NT2/D1 (cell line): ENCODE measurements around the gene MPHOSPH10.
A peak's percentile ranks its signal among the peaks of the same experiment; 100 is the strongest.
"Not testable (repeated sequence)": the region's sequence is repeated elsewhere in the genome, so short reads cannot be mapped to it uniquely, and the experiment has no call there.

Experiments
- DNase-seq: peaks from one replicate; pipeline ENCODE4 v3.0.0-alpha.2; 2011; ENCODE audit warnings: low read depth, low spot score
- H3K27me3 ChIP-seq: 2 replicates; pipeline ENCODE4 v1.6.0; 2011; ENCODE audit warnings: mild to moderate bottlenecking; ENCODE audit not compliant: insufficient read length, insufficient read depth
- H3K36me3 ChIP-seq: 2 replicates; pipeline ENCODE4 v1.6.1; 2011; ENCODE audit warnings: mild to moderate bottlenecking, low read length, mixed read lengths; ENCODE audit not compliant: insufficient read depth, insufficient read length
- H3K4me1 ChIP-seq: 2 replicates; pipeline ENCODE4 v1.5.1; 2011; ENCODE audit not compliant: insufficient read depth, insufficient read length
- H3K4me3 ChIP-seq: 2 replicates; pipeline ENCODE4 v1.5.1; 2011; ENCODE audit warnings: low read depth; ENCODE audit not compliant: insufficient read length
- H3K9ac ChIP-seq: 2 replicates; pipeline ENCODE4 v1.6.0; 2011; ENCODE audit warnings: low read depth; ENCODE audit not compliant: insufficient read length
- H3K9me3 ChIP-seq: 2 replicates; pipeline ENCODE4 v1.5.1; 2011; ENCODE audit warnings: mild to moderate bottlenecking, low read length; ENCODE audit not compliant: insufficient read depth
- SUZ12 ChIP-seq: IDR thresholded peaks from 2 replicates; pipeline ENCODE4 v1.6.1; 2011; ENCODE audit not compliant: insufficient read length, insufficient read depth; ENCODE audit errors: extremely low read depth
- YY1 ChIP-seq: IDR thresholded peaks from 2 replicates; pipeline ENCODE4 v1.6.1; 2011; ENCODE audit not compliant: insufficient read length, insufficient read depth
- ZNF274 ChIP-seq: IDR thresholded peaks from 2 replicates; pipeline ENCODE4 v1.6.1; 2011; ENCODE audit warnings: mild to moderate bottlenecking, low read depth, low read length

MPHOSPH10 gene

DNA sequence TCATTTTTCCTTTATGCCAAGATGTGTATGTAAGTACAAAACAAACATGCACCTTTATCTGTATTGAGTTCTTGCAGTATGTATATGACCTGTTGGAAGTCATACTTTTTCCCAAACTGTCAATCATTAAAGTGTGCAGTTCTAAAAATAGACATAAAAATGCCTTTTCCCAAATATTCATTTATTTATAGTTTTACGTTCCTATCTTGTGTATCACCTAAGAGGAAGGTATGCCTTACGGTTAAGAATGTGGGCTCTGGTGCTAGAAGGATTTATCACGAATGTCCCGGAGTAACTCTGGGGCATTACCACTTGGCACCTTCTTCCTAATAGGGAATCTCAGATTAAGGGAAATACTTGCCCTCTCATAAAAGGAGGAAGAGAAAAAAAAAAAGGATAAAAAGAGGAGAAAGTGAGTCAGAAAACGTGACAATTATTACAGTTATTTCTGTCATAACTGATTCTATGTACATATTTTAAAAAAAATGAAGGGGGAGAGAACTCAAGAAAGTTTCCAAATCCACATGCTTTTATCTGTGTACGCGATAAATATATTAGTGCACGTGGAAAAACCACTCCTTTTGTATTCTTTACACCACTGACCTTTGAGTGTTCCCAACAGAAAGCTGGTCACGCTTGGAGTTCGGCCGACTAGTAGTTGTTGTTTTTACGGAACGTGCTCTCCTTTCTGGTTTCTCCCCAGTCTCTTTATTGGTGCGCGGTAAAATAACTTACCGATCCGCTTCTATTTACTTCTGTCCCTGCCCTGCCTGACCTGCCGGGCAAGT, 1.1 kb upstream of the MPHOSPH10 start:
- Histone ChIP-seq H3K4me3 (peak overlapping the region; percentile 94), H3K9me3 (no peaks in the 10 kb centered on the region), H3K4me1 (no peaks in the 10 kb centered on the region), H3K36me3 (peaks cover 28% of the 10 kb centered on the region), H3K27me3 (no peaks in the 10 kb centered on the region), H3K9ac (peak overlapping the region; percentile 98)
- TF ChIP-seq SUZ12: no peak
- TF ChIP-seq ZNF274: no peak
- no peak for TF ChIP-seq YY1
- DNase-seq: no peak

DNA sequence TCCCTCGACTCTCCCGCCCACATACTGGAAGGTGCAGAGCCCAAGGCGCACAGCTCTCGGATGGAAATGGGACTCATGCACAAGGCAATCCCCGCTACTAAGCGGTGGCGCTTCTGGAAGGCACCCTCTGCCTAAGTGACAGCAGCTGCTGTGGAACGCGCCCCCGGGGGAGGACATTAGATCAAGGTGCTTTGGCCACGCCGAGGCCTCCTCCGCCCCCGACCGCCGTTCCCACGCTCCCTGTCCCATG, 607 bp upstream of the MPHOSPH10 start:
- Histone ChIP-seq H3K9me3 (no peaks in the 10 kb centered on the region), H3K4me1 (no peaks in the 10 kb centered on the region), H3K36me3 (peaks cover 30% of the 10 kb centered on the region), H3K9ac (peak overlapping the region; percentile 98), H3K4me3 (peak overlapping the region; percentile 94), H3K27me3 (no peaks in the 10 kb centered on the region)
- TF ChIP-seq SUZ12 (no peak), YY1 (no peak), ZNF274 (no peak)
- DNase-seq: peak; percentile 16

- DNase-seq: no peak
- Histone ChIP-seq H3K9me3 (no peaks in the 10 kb centered on the region), H3K9ac (peak overlapping the region; percentile 98), H3K36me3 (peaks cover 35% of the 10 kb centered on the region), H3K4me1 (no peaks in the 10 kb centered on the region), H3K27me3 (no peaks in the 10 kb centered on the region), H3K4me3 (peak overlapping the region; percentile 94)
- no peak for TF ChIP-seq SUZ12
- TF ChIP-seq ZNF274: no peak
- no peak for TF ChIP-seq YY1
These were observed 441 bp downstream of the MPHOSPH10 start for GRCh38 chr2:71130905-71131244.

DNA sequence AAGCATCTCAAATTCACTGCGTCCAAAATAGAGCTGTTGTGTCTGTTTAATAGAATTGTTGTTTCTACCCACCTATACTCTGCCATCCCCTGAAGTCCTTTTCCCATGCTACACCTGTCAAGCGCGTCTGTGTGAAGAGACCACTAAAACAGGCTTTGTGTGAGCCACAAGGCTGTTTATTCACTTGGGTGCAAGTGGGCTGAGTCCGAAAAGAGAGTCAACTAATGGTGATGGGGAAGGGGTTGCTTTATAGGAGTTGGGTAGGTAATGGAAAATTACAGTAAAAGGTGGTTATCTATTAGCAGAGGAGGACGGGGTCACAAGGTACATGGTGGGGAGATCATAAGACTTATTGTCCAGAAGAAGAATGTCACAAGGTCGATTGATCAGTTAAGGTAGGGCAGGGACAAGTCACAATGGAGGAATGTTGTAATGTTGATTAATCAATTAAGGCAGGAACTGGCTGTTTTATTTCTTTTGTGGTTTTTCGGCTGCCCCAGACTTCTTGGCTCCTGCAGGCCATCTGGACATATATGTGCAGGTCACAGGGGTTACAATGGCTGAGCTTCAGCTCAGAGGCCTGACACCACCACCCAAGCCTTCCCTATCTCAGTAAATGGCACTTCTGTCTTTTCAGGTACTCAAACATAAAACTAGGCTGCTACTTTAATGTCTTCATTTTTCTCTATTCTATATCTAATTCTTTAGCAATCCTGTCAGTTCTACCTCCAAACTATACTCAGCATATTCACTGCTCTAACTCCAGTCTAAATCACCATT, 1.1 kb downstream of the MPHOSPH10 start:
- DNase-seq, H3K4me1 ChIP-seq, H3K27me3 ChIP-seq, H3K9me3 ChIP-seq: not testable (repeated sequence)
- Histone ChIP-seq H3K4me3 (peak overlapping the region; percentile 94), H3K9ac (peak overlapping the region; percentile 98), H3K36me3 (peaks cover 41% of the 10 kb centered on the region)

GRCh38 chr2:71133603-71134002, 3.2 kb downstream of the MPHOSPH10 start:
- TF ChIP-seq ZNF274: no peak
- TF ChIP-seq YY1: no peak
- no peak for TF ChIP-seq SUZ12

DNA sequence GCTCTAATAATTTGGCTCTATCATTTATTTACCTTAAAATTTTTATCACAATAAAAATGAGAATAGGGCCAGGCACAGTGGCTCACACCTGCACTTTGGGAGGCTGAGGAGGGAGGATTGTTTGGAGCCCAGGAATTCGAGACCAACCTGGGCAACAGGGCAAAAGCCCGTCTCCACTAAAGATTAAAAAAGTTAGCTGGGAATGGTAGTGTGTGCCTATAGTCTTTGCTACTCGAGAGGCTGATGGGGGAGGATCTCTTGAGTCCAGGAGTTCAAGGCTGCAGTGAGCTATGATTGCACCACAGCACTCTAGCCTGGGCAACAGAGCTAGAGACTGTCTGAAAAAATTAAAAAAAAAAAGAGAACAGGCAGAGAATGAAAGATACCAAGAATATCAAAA, 5.7 kb downstream of the MPHOSPH10 start:
- TF ChIP-seq ZNF274: no peak
- TF ChIP-seq SUZ12: no peak
- no peak for TF ChIP-seq YY1
- Histone ChIP-seq H3K9me3 (no peaks in the 10 kb centered on the region), H3K36me3 (peaks cover 82% of the 10 kb centered on the region), H3K27me3 (no peaks in the 10 kb centered on the region), H3K4me3 (no peak overlapping the region), H3K9ac (no peak overlapping the region), H3K4me1 (no peaks in the 10 kb centered on the region)
- DNase-seq: no peak

More at GRCh38 chr2:71133603-71134002, 3.2 kb downstream of the MPHOSPH10 start:
- Histone ChIP-seq H3K4me3 (no peak overlapping the region), H3K9ac (no peak overlapping the region), H3K27me3 (no peaks in the 10 kb centered on the region), H3K4me1 (no peaks in the 10 kb centered on the region), H3K9me3 (no peaks in the 10 kb centered on the region), H3K36me3 (peaks cover 57% of the 10 kb centered on the region)
- DNase-seq: no peak

GRCh38 chr2:71143782-71144181, 13.3 kb downstream of the MPHOSPH10 start:
- no peak for TF ChIP-seq SUZ12
- TF ChIP-seq ZNF274: no peak
- TF ChIP-seq YY1: no peak

More at GRCh38 chr2:71143782-71144181, 13.3 kb downstream of the MPHOSPH10 start:
- Histone ChIP-seq H3K9me3 (no peaks in the 10 kb centered on the region), H3K36me3 (peaks cover 92% of the 10 kb centered on the region), H3K9ac (no peak overlapping the region), H3K27me3 (no peaks in the 10 kb centered on the region), H3K4me3 (no peak overlapping the region), H3K4me1 (no peaks in the 10 kb centered on the region)
- DNase-seq: no peak
